A549 (cell line): ENCODE results near the gene SOX5.

Experiments
- BHLHE40 ChIP-seq: IDR thresholded peaks from 2 replicates; pipeline ENCODE4 v1.6.1; 2012; ENCODE audit warnings: low read depth, low read length, inconsistent platforms
- CBX2 ChIP-seq: fragments of 200-600 bp; sonication (generic); IDR thresholded peaks from 2 replicates; pipeline ENCODE4 v1.6.1; 2016; ENCODE audit warnings: low read depth, mild to moderate bottlenecking, borderline replicate concordance
- CHD2 ChIP-seq: fragments of 150-350 bp; IDR thresholded peaks from 2 replicates; pipeline ENCODE4 v1.6.1; 2014; ENCODE audit warnings: low read length; ENCODE audit not compliant: partially characterized antibody
- CTCF ChIP-seq: fragments of >200 bp; sonication (Bioruptor Twin); formaldehyde crosslinking; IDR thresholded peaks from 3 replicates; pipeline ENCODE4 v1.5.1; 2016
- EP300 ChIP-seq, 2 experiments: fragments of >200 bp; sonication (Bioruptor Twin); formaldehyde crosslinking; IDR thresholded peaks; 2 replicates in 1 of 2; 3 replicates in 1 of 2; pipeline ENCODE4 v1.6.1; 2016 to 2017
- MAZ ChIP-seq: fragments of 150-350 bp; IDR thresholded peaks from 2 replicates; pipeline ENCODE4 v1.6.1; 2014; ENCODE audit warnings: antibody characterized with exemption, low read depth, low read length, borderline replicate concordance
- POLR2A ChIP-seq: IDR thresholded peaks from 2 replicates; pipeline ENCODE4 v1.6.1; 2012; ENCODE audit warnings: mild to moderate bottlenecking, low read length
- REST ChIP-seq: fragments of 200-600 bp; sonication (generic); IDR thresholded peaks from 2 replicates; pipeline ENCODE4 v1.6.1; 2016; ENCODE audit warnings: antibody characterized with exemption, mild to moderate bottlenecking, moderate library complexity

- no peak for TF ChIP-seq CTCF
- TF ChIP-seq MAZ, result no peak
- no peak for TF ChIP-seq REST
- TF ChIP-seq EP300 (IDR thresholded peaks at IDR 0.05), result no peak
- no peak for TF ChIP-seq CBX2
- no peak for TF ChIP-seq BHLHE40
- no peak for TF ChIP-seq POLR2A
- TF ChIP-seq CHD2, result no peak
These were observed 265.3 kb downstream of the SOX5 start for GRCh38 chr12:23684121-23684520.
